B cell (primary cell): ENCODE data around the gene SLC4A2. TPM values are rescaled to one million over a fixed set of nuclear protein-coding genes. Genes with fewer than 3 reads are reported as not detected.

ENCODE experiments used
- ATAC-seq: fragments of 200-7000 bp; cut with Tn5 transposase; one replicate; pipeline ENCODE4 v1.10.0; 2021; ENCODE audit warnings: low read depth, mild to moderate bottlenecking, moderate number of reproducible peaks, moderate library complexity
- CTCF ChIA-PET: fragments of 350-600 bp; sonication (Branson Sonifier 250); formaldehyde crosslinking; loops from one replicate; lab custom pipeline; 2021; ENCODE audit warnings: antibody characterized with exemption, inconsistent platforms; lab: Charles Lee
- POLR2A ChIA-PET: fragments of 350-600 bp; sonication (Branson Sonifier 250); formaldehyde crosslinking; loops from one replicate; lab custom pipeline; 2021; ENCODE audit warnings: antibody characterized with exemption; lab: Charles Lee
- DNase-seq: peaks from one replicate; pipeline ENCODE4 v3.0.0; 2013
- H2AFZ ChIP-seq: 2 replicates; pipeline ENCODE4 v1.6.1; 2012; ENCODE audit warnings: mild to moderate bottlenecking, low read depth, low read length; ENCODE audit not compliant: insufficient read depth, poor library complexity, severe bottlenecking
- H3K27ac ChIP-seq, 2 donors: 1 replicate in 1 of 2; 2 replicates in 1 of 2; pipeline ENCODE4 v1.5.1; 2012 to 2013; ENCODE audit warnings: low read length in 2 of 2, mild to moderate bottlenecking in 2 of 2, moderate library complexity in 1 of 2
- H3K27me3 ChIP-seq, 4 experiments: fragments of 200-600 bp in 1 of 4; sonication (generic) in 1 of 4; replicated peaks in 1 of 4; 1 replicate in 2 of 4; 2 replicates in 2 of 4; pipeline versions ENCODE4 v1.6.1 to v1.7.0; 2013 to 2016; ENCODE audit warnings: low read length in 3 of 4, mild to moderate bottlenecking in 2 of 4, mixed read lengths in 1 of 4, moderate library complexity in 1 of 4; ENCODE audit not compliant: insufficient read depth in 4 of 4, control insufficient read depth in 3 of 4; ENCODE audit errors: control extremely low read depth in 1 of 4
- H3K36me3 ChIP-seq, 2 experiments: replicated peaks in 1 of 2; 1 replicate in 1 of 2; 2 replicates in 1 of 2; pipeline versions ENCODE4 v1.6.1 to v1.7.1; 2013; ENCODE audit warnings: low read length in 1 of 2; ENCODE audit not compliant: insufficient read depth in 2 of 2, control insufficient read depth in 1 of 2; ENCODE audit errors: control extremely low read depth in 1 of 2, extremely low read depth in 1 of 2
- H3K4me1 ChIP-seq, 2 donors: fragments of 200-600 bp in 1 of 2; sonication (generic) in 1 of 2; 1 replicate in 1 of 2; 2 replicates in 1 of 2; pipeline versions ENCODE4 v1.5.1 to v1.6.1; 2013 to 2017; ENCODE audit warnings: low read length in 2 of 2; ENCODE audit not compliant: control insufficient read depth in 2 of 2, insufficient read depth in 2 of 2
- H3K4me2 ChIP-seq: replicated peaks from 2 replicates; pipeline ENCODE3; 2012; ENCODE audit warnings: mild to moderate bottlenecking, low read depth, low read length; ENCODE audit not compliant: poor library complexity, severe bottlenecking
- H3K4me3 ChIP-seq, 5 experiments: fragments of 200-600 bp in 1 of 5; sonication (generic) in 1 of 5; 1 replicate in 3 of 5; 2 replicates in 2 of 5; pipeline versions ENCODE4 v1.5.1 to v1.7.0; 2011 to 2016; ENCODE audit warnings: low read length in 4 of 5, mild to moderate bottlenecking in 4 of 5, low read depth in 2 of 5, control low read depth in 1 of 5, moderate library complexity in 1 of 5; ENCODE audit not compliant: insufficient read depth in 1 of 5; ENCODE audit errors: control extremely low read depth in 1 of 5, extremely low read depth in 1 of 5
- H3K79me2 ChIP-seq: fragments of 200-600 bp; sonication (generic); one replicate; pipeline ENCODE4 v1.6.0; 2016; ENCODE audit warnings: low read length; ENCODE audit not compliant: control insufficient read depth, insufficient read depth
- H3K9ac ChIP-seq: fragments of 200-600 bp; sonication (generic); 2 replicates; pipeline ENCODE4 v1.6.1; 2017; ENCODE audit warnings: mild to moderate bottlenecking, low read length, moderate library complexity
- H3K9me3 ChIP-seq, 3 donors: one replicate each; pipeline versions ENCODE4 v1.6.1 to v1.7.1; 2013; ENCODE audit warnings: low read length in 2 of 3; ENCODE audit not compliant: control insufficient read depth in 2 of 3, insufficient read depth in 1 of 3; ENCODE audit errors: control extremely low read depth in 1 of 3
- H4K20me1 ChIP-seq: 2 replicates; pipeline ENCODE4 v1.6.0; 2012; ENCODE audit warnings: mild to moderate bottlenecking, low read length; ENCODE audit not compliant: insufficient read depth, control insufficient read depth, poor library complexity, severe bottlenecking
- H3K27ac Mint-ChIP-seq: one replicate; pipeline ENCODE4 v1.8.0; 2021; ENCODE audit warnings: mixed read lengths
- H3K27me3 Mint-ChIP-seq: one replicate; pipeline ENCODE4 v1.8.0; 2021; ENCODE audit warnings: mixed read lengths
- H3K4me1 Mint-ChIP-seq: one replicate; pipeline ENCODE4 v1.8.0; 2021; ENCODE audit warnings: mixed read lengths
- H3K4me3 Mint-ChIP-seq: one replicate; pipeline ENCODE4 v1.8.0; 2021; ENCODE audit warnings: mixed read lengths
- H3K9me3 Mint-ChIP-seq: one replicate; pipeline ENCODE4 v1.8.0; 2022; ENCODE audit warnings: mixed read lengths; ENCODE audit not compliant: insufficient read depth
- EZH2 ChIP-seq: IDR thresholded peaks from 2 replicates; pipeline ENCODE4 v1.6.1; 2012; ENCODE audit warnings: borderline replicate concordance, low read depth, mild to moderate bottlenecking, moderate library complexity, low read length; ENCODE audit not compliant: insufficient read depth, poor library complexity, severe bottlenecking
- WGBS: methylation state at CpG from one replicate; pipeline ENCODE4 v1.1.5; 2013; ENCODE audit warnings: missing lambda C conversion rate; ENCODE audit not compliant: insufficient coverage; 5-methylcytosine and 5-hydroxymethylcytosine counted together
- intact Hi-C: fragments of 100-400 bp; cut with micrococcal nuclease; formaldehyde crosslinking; loops from one replicate; pipeline ENCODE4 v1.10.0; 2022
- polyA plus RNA-seq: library from polyadenylated mRNA; depleted of rRNA; stranded (reverse); fragments of >200 nt; gene quantifications from 2 replicates; pipeline ENCODE4 v1.2.3, GENCODE V29; 2012
- total RNA-seq, 2 donors: library from RNA; stranded (reverse); fragments of 120-200 nt in 1 of 2; gene quantifications; 1 replicate in 1 of 2; 2 replicates in 1 of 2; pipeline versions ENCODE4 v1.2.3 to v1.2.4, GENCODE V29; 2013 to 2022
- TF ChIP-seq, protein P1 (sequence below): fragments of 200-600 bp; IDR thresholded peaks from one replicate; pipeline ENCODE4 v1.8.0; 2022; ENCODE audit warnings: antibody characterized with exemption, mild to moderate bottlenecking

Gene SLC4A2
- total and polyA plus RNA-seq, 2 donors (not counting 1 experiment from before 2014, with no cell fraction given), result 82.8 to 113 TPM

DNA sequence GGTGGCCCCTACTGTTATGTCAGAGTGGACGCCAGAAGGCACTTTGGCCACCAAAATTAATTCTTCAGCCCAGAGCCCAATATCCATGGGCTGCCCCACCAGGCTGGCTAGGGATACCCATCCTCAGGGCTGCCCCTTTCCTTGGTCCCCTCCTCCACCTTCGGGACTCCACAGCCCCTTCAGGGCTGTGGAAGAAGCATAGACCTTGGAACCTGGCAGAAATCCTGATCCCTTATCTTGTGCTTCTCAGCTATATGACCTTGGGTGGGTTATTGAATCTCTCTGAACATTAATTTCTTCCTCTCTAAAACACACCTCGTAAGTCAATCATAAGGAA is 24.4 kb downstream of the SLC4A2 start:
- H3K4me1 Mint-ChIP-seq, result peaks cover 57% of the 10 kb centered on the region
- H2AFZ ChIP-seq, result peak overlapping the region; percentile 74
- no peaks in the 10 kb centered on the region for H3K36me3 ChIP-seq
- POLR2A ChIA-PET, result interaction anchor here (1.2 kb wide), 1 partner anchor 24 kb away, joined by 3 read pairs; no protein-coding TSS in a partner anchor
- H3K27me3 Mint-ChIP-seq, result peaks cover 14% of the 10 kb centered on the region
- peak overlapping the region; percentile 7 to 47 for H3K27ac ChIP-seq
- peak overlapping the region; percentile 95 for H3K4me2 ChIP-seq
- H3K4me3 Mint-ChIP-seq, result peak overlapping the region; percentile 88
- peaks cover 0 to 4% (median 0%) of the 10 kb centered on the region in 3 donors for H3K9me3 ChIP-seq
- no peaks in the 10 kb centered on the region for H3K9me3 Mint-ChIP-seq
- peaks cover 0 to 42% (median 16%) of the 10 kb centered on the region in 4 experiments for H3K27me3 ChIP-seq
- 6% methylated on average over 2 of the region's 3 CpGs for WGBS
- peaks cover 64 to 70% of the 10 kb centered on the region in 2 donors for H3K4me1 ChIP-seq
- H3K79me2 ChIP-seq, result peaks cover 39% of the 10 kb centered on the region
- H3K27ac Mint-ChIP-seq, result peak overlapping the region; percentile 79
- peaks cover 26% of the 10 kb centered on the region for H4K20me1 ChIP-seq
- peak overlapping the region in 4 of 5 experiments; percentile 66 to 83 (median 78) for H3K4me3 ChIP-seq
- CTCF ChIA-PET, result interaction anchor here (1.2 to 1.7 kb wide), 3 partner anchors 23 to 65 kb away, joined by 3 to 4 read pairs (median 3); partner anchors contain the start of gene ABCB8
- DNase-seq (no peak), ATAC-seq (no peak)
- TF ChIP-seq EZH2, result no peak
- TF ChIP-seq, protein P1, sequence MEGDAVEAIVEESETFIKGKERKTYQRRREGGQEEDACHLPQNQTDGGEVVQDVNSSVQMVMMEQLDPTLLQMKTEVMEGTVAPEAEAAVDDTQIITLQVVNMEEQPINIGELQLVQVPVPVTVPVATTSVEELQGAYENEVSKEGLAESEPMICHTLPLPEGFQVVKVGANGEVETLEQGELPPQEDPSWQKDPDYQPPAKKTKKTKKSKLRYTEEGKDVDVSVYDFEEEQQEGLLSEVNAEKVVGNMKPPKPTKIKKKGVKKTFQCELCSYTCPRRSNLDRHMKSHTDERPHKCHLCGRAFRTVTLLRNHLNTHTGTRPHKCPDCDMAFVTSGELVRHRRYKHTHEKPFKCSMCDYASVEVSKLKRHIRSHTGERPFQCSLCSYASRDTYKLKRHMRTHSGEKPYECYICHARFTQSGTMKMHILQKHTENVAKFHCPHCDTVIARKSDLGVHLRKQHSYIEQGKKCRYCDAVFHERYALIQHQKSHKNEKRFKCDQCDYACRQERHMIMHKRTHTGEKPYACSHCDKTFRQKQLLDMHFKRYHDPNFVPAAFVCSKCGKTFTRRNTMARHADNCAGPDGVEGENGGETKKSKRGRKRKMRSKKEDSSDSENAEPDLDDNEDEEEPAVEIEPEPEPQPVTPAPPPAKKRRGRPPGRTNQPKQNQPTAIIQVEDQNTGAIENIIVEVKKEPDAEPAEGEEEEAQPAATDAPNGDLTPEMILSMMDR, result no peak
- H3K9ac ChIP-seq, result peak overlapping the region; percentile 85
- intact Hi-C loops, result loop anchor here (1.0 to 10.0 kb wide), 8 partner anchors 55 to 1311 kb away; partner anchors contain the start of genes ABCB8, ABCF2, KCNH2 and NUB1

GRCh38 chr7:151085329-151085690 is 25.9 kb downstream of the SLC4A2 start:
- H3K4me3 Mint-ChIP-seq, result peak overlapping the region; percentile 89
- peaks cover 50% of the 10 kb centered on the region for H3K4me1 Mint-ChIP-seq
- Histone ChIP-seq H3K27me3 (peaks cover 0 to 54% (median 17%) of the 10 kb centered on the region in 4 experiments), H3K4me1 (peaks cover 60 to 61% of the 10 kb centered on the region in 2 donors), H3K27ac (no peak overlapping the region), H3K9ac (peak overlapping the region; percentile 66), H3K4me3 (peak overlapping the region in 2 of 5 experiments; percentile 68 to 71), H3K79me2 (peaks cover 28% of the 10 kb centered on the region), H3K4me2 (peak overlapping the region; percentile 98), H3K9me3 (peaks cover 0 to 4% (median 0%) of the 10 kb centered on the region in 3 donors), H4K20me1 (peaks cover 18% of the 10 kb centered on the region), H3K36me3 (no peaks in the 10 kb centered on the region), H2AFZ (peak overlapping the region; percentile 86)
- H3K27me3 Mint-ChIP-seq, result peaks cover 23% of the 10 kb centered on the region
- ATAC-seq (no peak), DNase-seq (no peak)
- no peaks in the 10 kb centered on the region for H3K9me3 Mint-ChIP-seq
- WGBS, result 37% methylated on average over 5 of the region's 5 CpGs
- intact Hi-C loops, result loop anchor here (5.0 to 10.0 kb wide), 3 partner anchors 73 to 849 kb away; no protein-coding TSS in a partner anchor
- ChIA-PET CTCF (interaction anchor here (0.6 to 1.7 kb wide), 7 partner anchors 25 to 619 kb away, joined by 3 to 4 read pairs (median 3); partner anchors contain the start of gene ABCB8), POLR2A (no interaction called here)
- TF ChIP-seq, protein P1, result no peak
- TF ChIP-seq EZH2, result no peak
- peak overlapping the region; percentile 77 for H3K27ac Mint-ChIP-seq
